ENCODE measurements around the gene ZNF774. TPM values are rescaled to one million over a fixed set of nuclear protein-coding genes. Genes with fewer than 3 reads are reported as not detected.

ZNF774 gene
- total and polyA plus RNA-seq, 2 of the 13 experiments (the other 11 are each of a cell fraction or from before 2014, with no cell fraction given), result 0.59 to 1.4 TPM

- 0 out of 2 replicates have a peak, but pooled peaks have one; percentile 35 for TF ChIP-seq ZBTB34 (CRISPR knock-in tag; IDR thresholded peaks at IDR 0.05)
- TF ChIP-seq POLR2AphosphoS2 (IDR thresholded peaks at IDR 0.05; ENCODE audit: low read depth, low read length), result no peak
- no peak for TF ChIP-seq ZBTB44 (CRISPR knock-in tag; IDR thresholded peaks at IDR 0.05)
- no peak for TF ChIP-seq ZNF136 (CRISPR knock-in tag; IDR thresholded peaks at IDR 0.05; ENCODE audit: low read depth)
- TF ChIP-seq SETDB1 (CRISPR knock-in tag; IDR thresholded peaks at IDR 0.05; ENCODE audit: borderline replicate concordance), result no peak
- TF ChIP-seq ZNF746 (CRISPR knock-in tag; IDR thresholded peaks at IDR 0.05), result no peak
- no peak for TF ChIP-seq STAT5B (CRISPR knock-in tag; IDR thresholded peaks at IDR 0.05)
- no peak for TF ChIP-seq RBAK (CRISPR knock-in tag; IDR thresholded peaks at IDR 0.05)
- TF ChIP-seq FOXC1 (CRISPR knock-in tag; IDR thresholded peaks at IDR 0.05; ENCODE audit: borderline replicate concordance), result 0 out of 2 replicates have a peak, but pooled peaks have one; percentile 33
- TF ChIP-seq CEBPG (CRISPR knock-in tag; IDR thresholded peaks at IDR 0.05), result no peak
- no peak for TF ChIP-seq CBFB (CRISPR knock-in tag; IDR thresholded peaks at IDR 0.05)
- no peak for TF ChIP-seq PHB2 (IDR thresholded peaks at IDR 0.05; ENCODE audit: partially characterized antibody)
- 0 out of 2 replicates have a peak, but pooled peaks have one; percentile 55 for TF ChIP-seq ZNF33B (CRISPR knock-in tag; IDR thresholded peaks at IDR 0.05)
- no peak for TF ChIP-seq GLMP (CRISPR knock-in tag; IDR thresholded peaks at IDR 0.05; ENCODE audit: borderline replicate concordance)
- TF ChIP-seq SKI (IDR thresholded peaks at IDR 0.05; ENCODE audit: partially characterized antibody), result no peak
- no peak for TF ChIP-seq REPIN1 (CRISPR knock-in tag; IDR thresholded peaks at IDR 0.05; ENCODE audit: borderline replicate concordance, low read depth)
- TF ChIP-seq KMT2B (CRISPR knock-in tag; IDR thresholded peaks at IDR 0.05), result peak; percentile 41; the same call in 1 of the 2 replicates
- TF ChIP-seq ZNF737 (CRISPR knock-in tag; IDR thresholded peaks at IDR 0.05; ENCODE audit: borderline replicate concordance), result no peak
- TF ChIP-seq PAXIP1 (CRISPR knock-in tag; conservative IDR thresholded peaks at IDR 0.05), result no peak
- no peak for TF ChIP-seq LBX2 (CRISPR knock-in tag; IDR thresholded peaks at IDR 0.05; ENCODE audit: borderline replicate concordance)
- no peak for TF ChIP-seq ZFP41 (CRISPR knock-in tag; IDR thresholded peaks at IDR 0.05; ENCODE audit: borderline replicate concordance)
- peak; percentile 47; the same call in 1 of the 2 replicates for TF ChIP-seq MIXL1 (CRISPR knock-in tag; IDR thresholded peaks at IDR 0.05)
Observed at GRCh38 chr15:90352107-90352893, at the start of gene ZNF774 (continued).
